ENCODE data around the gene PATZ1. TPM values are rescaled to one million over a fixed set of nuclear protein-coding genes. Genes with fewer than 3 reads are reported as not detected.

The PATZ1 gene
- polyA plus RNA-seq, 10 donors: 20.1 to 29.4 (median 22.0) TPM

DNA sequence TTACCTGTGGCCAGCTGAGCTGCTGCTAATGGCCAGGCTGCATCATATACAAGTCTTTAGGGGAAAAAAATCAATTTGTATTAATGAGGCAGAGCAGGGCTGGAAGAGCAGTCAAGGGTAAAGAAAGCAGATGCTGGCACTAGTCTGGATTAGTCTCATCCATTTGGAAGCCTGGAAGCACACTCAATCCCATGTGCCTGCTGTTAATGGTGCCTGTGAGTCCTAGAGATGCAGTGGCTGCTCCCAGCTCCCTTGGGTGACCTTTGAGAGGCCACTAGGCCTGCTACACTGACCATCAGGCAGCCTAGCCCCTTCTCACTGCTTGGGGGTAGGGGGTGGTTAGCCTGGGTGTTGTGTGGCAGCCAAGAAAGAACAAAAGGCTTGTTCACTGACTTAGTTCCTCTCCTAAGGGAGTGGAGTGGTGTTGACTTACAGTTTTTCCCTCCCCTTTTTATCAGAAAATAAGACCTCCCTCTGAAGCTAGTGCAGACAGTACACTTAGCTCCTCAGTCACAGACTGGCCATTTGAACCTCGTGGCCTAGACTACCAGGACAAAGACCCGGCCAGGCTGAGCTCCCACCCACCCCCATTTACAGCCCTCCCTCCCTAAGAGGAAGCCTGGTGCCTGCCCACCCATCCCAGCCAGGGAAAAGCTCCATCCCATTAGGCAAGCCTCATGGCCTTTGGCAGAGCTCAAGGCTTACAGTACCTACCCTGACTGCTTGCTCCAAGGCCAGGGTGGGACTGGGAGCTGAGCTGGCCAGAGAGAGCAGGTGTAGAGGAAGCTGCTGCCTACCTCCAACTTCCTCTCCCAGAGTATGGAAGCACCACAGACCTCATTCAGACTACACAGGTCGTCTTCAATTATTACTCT lies 61.6 kb downstream of the PATZ1 start:
- no peak for DNase-seq

GRCh38 chr22:31282748-31283468 lies 63.2 kb downstream of the PATZ1 start:
- DNase-seq: no peak

- no peak for DNase-seq
Measured at GRCh38 chr22:31281733-31282132, 64.4 kb downstream of the PATZ1 start.

- no peak for DNase-seq
Measured at GRCh38 chr22:31279821-31280505, 66.2 kb downstream of the PATZ1 start.

DNA sequence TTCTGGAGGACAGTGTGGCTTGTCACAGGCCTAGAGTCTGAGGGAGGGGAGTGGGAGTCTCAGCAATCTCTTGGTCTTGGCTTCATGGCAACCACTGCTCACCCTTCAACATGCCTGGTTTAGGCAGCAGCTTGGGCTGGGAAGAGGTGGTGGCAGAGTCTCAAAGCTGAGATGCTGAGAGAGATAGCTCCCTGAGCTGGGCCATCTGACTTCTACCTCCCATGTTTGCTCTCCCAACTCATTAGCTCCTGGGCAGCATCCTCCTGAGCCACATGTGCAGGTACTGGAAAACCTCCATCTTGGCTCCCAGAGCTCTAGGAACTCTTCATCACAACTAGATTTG lies 66.8 kb downstream of the PATZ1 start:
- DNase-seq: no peak

DNA sequence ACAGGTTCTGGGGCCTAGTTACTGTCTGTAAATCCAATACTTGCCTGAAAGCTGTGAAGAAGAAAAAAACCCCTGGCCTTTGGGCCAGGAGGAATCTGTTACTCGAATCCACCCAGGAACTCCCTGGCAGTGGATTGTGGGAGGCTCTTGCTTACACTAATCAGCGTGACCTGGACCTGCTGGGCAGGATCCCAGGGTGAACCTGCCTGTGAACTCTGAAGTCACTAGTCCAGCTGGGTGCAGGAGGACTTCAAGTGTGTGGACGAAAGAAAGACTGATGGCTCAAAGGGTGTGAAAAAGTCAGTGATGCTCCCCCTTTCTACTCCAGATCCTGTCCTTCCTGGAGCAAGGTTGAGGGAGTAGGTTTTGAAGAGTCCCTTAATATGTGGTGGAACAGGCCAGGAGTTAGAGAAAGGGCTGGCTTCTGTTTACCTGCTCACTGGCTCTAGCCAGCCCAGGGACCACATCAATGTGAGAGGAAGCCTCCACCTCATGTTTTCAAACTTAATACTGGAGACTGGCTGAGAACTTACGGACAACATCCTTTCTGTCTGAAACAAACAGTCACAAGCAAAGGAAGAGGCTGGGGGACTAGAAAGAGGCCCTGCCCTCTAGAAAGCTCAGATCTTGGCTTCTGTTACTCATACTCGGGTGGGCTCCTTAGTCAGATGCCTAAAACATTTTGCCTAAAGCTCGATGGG lies 67.4 kb downstream of the PATZ1 start:
- DNase-seq: no peak

DNA sequence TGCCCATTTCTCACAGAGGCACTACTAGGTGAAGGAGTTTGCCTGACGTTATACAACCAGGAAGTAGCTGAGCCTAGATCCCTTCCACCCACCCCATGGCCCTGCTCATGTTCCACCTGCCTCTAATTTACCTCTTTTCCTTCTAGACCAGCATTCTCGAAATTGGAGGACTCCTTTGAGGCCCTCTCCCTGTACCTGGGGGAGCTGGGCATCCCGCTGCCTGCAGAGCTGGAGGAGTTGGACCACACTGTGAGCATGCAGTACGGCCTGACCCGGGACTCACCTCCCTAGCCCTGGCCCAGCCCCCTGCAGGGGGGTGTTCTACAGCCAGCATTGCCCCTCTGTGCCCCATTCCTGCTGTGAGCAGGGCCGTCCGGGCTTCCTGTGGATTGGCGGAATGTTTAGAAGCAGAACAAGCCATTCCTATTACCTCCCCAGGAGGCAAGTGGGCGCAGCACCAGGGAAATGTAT lies 68.0 kb downstream of the PATZ1 start:
- no peak for DNase-seq

- DNase-seq: no peak
Measured at GRCh38 chr22:31277741-31278140, 68.4 kb downstream of the PATZ1 start.

GRCh38 chr22:31276426-31277167 lies 69.5 kb downstream of the PATZ1 start:
- no peak for DNase-seq

Other genes with a start within 250 kb of the PATZ1 start
- 10 to 100 TPM; 10.0 to 31.9 (median 18.0) TPM for gene SELENOM, start 238.8 kb downstream of the PATZ1 start, polyA plus RNA-seq (ENCODE audit: insufficient read length in 10 of 10)
- gene INPP5J, start 223.4 kb downstream of the PATZ1 start, polyA plus RNA-seq (ENCODE audit: insufficient read length in 10 of 10): 1 to 10 TPM in 6 of 10 donors, under 1 TPM in 4; 0.43 to 1.7 (median 1.1) TPM
- gene PLA2G3, start 205.8 kb downstream of the PATZ1 start, polyA plus RNA-seq (ENCODE audit: insufficient read length in 10 of 10): not detected
- 10 to 100 TPM; 22.2 to 28.6 (median 24.3) TPM for gene RNF185, start 186.2 kb downstream of the PATZ1 start, polyA plus RNA-seq (ENCODE audit: insufficient read length in 10 of 10)
- 10 to 100 TPM; 16.6 to 28.1 (median 20.4) TPM for gene LIMK2, start 134.0 kb downstream of the PATZ1 start, polyA plus RNA-seq (ENCODE audit: insufficient read length in 10 of 10)
- 10 to 100 TPM in 1 of 10 donors, 1 to 10 TPM in 9; 2.8 to 13.2 (median 4.0) TPM for gene PIK3IP1, start 53.9 kb downstream of the PATZ1 start, polyA plus RNA-seq (ENCODE audit: insufficient read length in 10 of 10)
- 10 to 100 TPM; 63.3 to 83.4 (median 68.5) TPM for gene DRG1, start 53.3 kb upstream of the PATZ1 start, polyA plus RNA-seq (ENCODE audit: insufficient read length in 10 of 10)
- gene EIF4ENIF1, start 143.5 kb upstream of the PATZ1 start, polyA plus RNA-seq (ENCODE audit: insufficient read length in 10 of 10): 10 to 100 TPM; 22.1 to 35.3 (median 31.5) TPM
- 10 to 100 TPM in 5 of 10 donors, 1 to 10 TPM in 5; 6.3 to 19.3 (median 10.1) TPM for gene SFI1, start 150.2 kb upstream of the PATZ1 start, polyA plus RNA-seq (ENCODE audit: insufficient read length in 10 of 10)